ENCODE results near the gene MCOLN2. TPM values are rescaled to one million over a fixed set of nuclear protein-coding genes. Genes with fewer than 3 reads are reported as not detected.

MCOLN2 gene
- polyA plus RNA-seq, 1 of the 3 experiments (the other 2 are of a cell fraction), result not detected

GRCh38 chr1:84923317-84923716 lies 73.6 kb downstream of the MCOLN2 start:
- Histone ChIP-seq H3K9me3 (no peaks in the 10 kb centered on the region), H3F3A (replicated peaks; ENCODE audit: insufficient read depth) (no peaks in the 10 kb centered on the region), H2AFZ (ENCODE audit: low read depth) (no peak overlapping the region), H3K4me2 (no peak overlapping the region), H4K20me1 (ENCODE audit: insufficient read depth) (no peaks in the 10 kb centered on the region), H3K9ac (no peak overlapping the region), H3K79me2 (ENCODE audit: insufficient read depth) (no peaks in the 10 kb centered on the region), H3K4me3 (ENCODE audit: low read depth in 2 of 2, low read length in 1 of 2) (no peak overlapping the region), H3K9me2 (no peaks in the 10 kb centered on the region), H3K27me3 (ENCODE audit: insufficient read depth) (no peaks in the 10 kb centered on the region; the same call in 1 of the 2 replicates), H3K27ac (ENCODE audit: low read depth in 2 of 2, low read length in 1 of 2) (no peak overlapping the region), H3K36me3 (replicated peaks in 1 of 2; ENCODE audit: control insufficient read depth in 1 of 2, insufficient read depth in 2 of 2, low read length in 1 of 2) (no peaks in the 10 kb centered on the region), H3K4me1 (ENCODE audit: control insufficient read depth in 1 of 2, insufficient read depth in 2 of 2, low read depth in 1 of 2, low read length in 1 of 2) (peaks cover 0 to 6% of the 10 kb centered on the region in 2 experiments; a peak in 1 of 4 replicates)
- 45% methylated on average over 3 of the region's 3 CpGs for WGBS (ENCODE audit: low lambda C conversion rate)
- ChIA-PET CTCF (interaction anchor here (0.7 to 3.4 kb wide), 6 partner anchors 10 to 169 kb away, joined by 3 to 18 read pairs (median 6); no protein-coding TSS in a partner anchor), POLR2A (no interaction called here)
- TF ChIP-seq FOXM1 (IDR thresholded peaks at IDR 0.05; ENCODE audit: low read depth) (no peak), RXRA (IDR thresholded peaks at IDR 0.05; ENCODE audit: borderline replicate concordance, low read depth) (no peak), ELF1 (IDR thresholded peaks at IDR 0.05) (no peak), NRF1 (IDR thresholded peaks at IDR 0.05; ENCODE audit: low read depth, low read length) (no peak), SMC3 (IDR thresholded peaks at IDR 0.05; ENCODE audit: low read depth, low read length) (no peak), USF1 (IDR thresholded peaks at IDR 0.05; ENCODE audit: borderline replicate concordance, low read depth) (no peak), RCOR1 (IDR thresholded peaks at IDR 0.05; ENCODE audit: low read length) (no peak), TEAD4 (IDR thresholded peaks at IDR 0.05; ENCODE audit: borderline replicate concordance, insufficient read depth) (no peak), IRF3 (IDR thresholded peaks at IDR 0.05; ENCODE audit: low read depth, low read length) (no peak), MXI1 (IDR thresholded peaks at IDR 0.05; ENCODE audit: low read depth, low read length) (no peak), MAX (IDR thresholded peaks at IDR 0.05; ENCODE audit: low read depth) (no peak), CHD2 (IDR thresholded peaks at IDR 0.05; ENCODE audit: low read length, partially characterized antibody) (no peak), CTCF (IDR thresholded peaks at IDR 0.05) (no peak), TCF12 (IDR thresholded peaks at IDR 0.05) (no peak), NFIC (IDR thresholded peaks at IDR 0.05; ENCODE audit: borderline replicate concordance) (no peak), FOXJ3 (CRISPR knock-in tag; IDR thresholded peaks at IDR 0.05) (no peak), FOSL2 (IDR thresholded peaks at IDR 0.05; ENCODE audit: borderline replicate concordance, low read depth) (no peak), EP300 (IDR thresholded peaks at IDR 0.05; ENCODE audit: borderline replicate concordance in 1 of 2, low read depth in 1 of 2, low read length in 1 of 2) (no peak), POLR2AphosphoS5 (IDR thresholded peaks at IDR 0.05; ENCODE audit: low read depth, low read length) (no peak), USF2 (IDR thresholded peaks at IDR 0.05; ENCODE audit: borderline replicate concordance, low read depth, low read length) (no peak)
- no peak for DNase-seq
